Endothelial cell of umbilical vein (primary cell): Measurements from ENCODE around the gene CEP68.

Experiments
- CTCF ChIP-seq, 2 donors: IDR thresholded peaks; 1 replicate in 1 of 2; 2 replicates in 1 of 2; pipeline ENCODE4 v1.5.1; 2011; ENCODE audit warnings: low read length in 2 of 2, mild to moderate bottlenecking in 2 of 2, moderate library complexity in 2 of 2, control low read depth in 1 of 2, inconsistent platforms in 1 of 2, low read depth in 1 of 2; ENCODE audit not compliant: insufficient read depth in 1 of 2; ENCODE audit errors: extremely low read depth in 1 of 2
- EZH2 ChIP-seq: IDR thresholded peaks from 2 replicates; pipeline ENCODE4 v1.6.1; 2012; ENCODE audit warnings: borderline replicate concordance, low read depth, mild to moderate bottlenecking, moderate library complexity, low read length, inconsistent platforms; ENCODE audit not compliant: severe bottlenecking
- MYC ChIP-seq: IDR thresholded peaks from one replicate; pipeline ENCODE4 v1.6.1; 2011; ENCODE audit warnings: mild to moderate bottlenecking, low read depth, low read length
- POLR2A ChIP-seq: IDR thresholded peaks from 2 replicates; pipeline ENCODE4 v1.6.1; 2012; ENCODE audit warnings: low read depth, mild to moderate bottlenecking, control low read depth, low read length
- POLR2AphosphoS5 ChIP-seq: IDR thresholded peaks from 2 replicates; pipeline ENCODE4 v1.6.1; 2012; ENCODE audit warnings: low read depth, mild to moderate bottlenecking, control low read depth, low read length, moderate library complexity; ENCODE audit not compliant: insufficient read depth

GRCh38 chr2:65053199-65053598 lies 3.0 kb upstream of the CEP68 start:
- no peak for TF ChIP-seq CTCF (IDR thresholded peaks at IDR 0.05; ENCODE audit: extremely low read depth in 1 of 2, insufficient read depth in 1 of 2, low read depth in 1 of 2, low read length in 2 of 2)
- no peak for TF ChIP-seq POLR2A
- TF ChIP-seq MYC, result no peak
- no peak for TF ChIP-seq POLR2AphosphoS5
- no peak for TF ChIP-seq EZH2
